Measurements from ENCODE around the gene CENPP.
"Not testable (repeated sequence)": the region's sequence is repeated elsewhere in the genome, so short reads cannot be mapped to it uniquely, and the experiment has no call there.

Gene CENPP

DNA sequence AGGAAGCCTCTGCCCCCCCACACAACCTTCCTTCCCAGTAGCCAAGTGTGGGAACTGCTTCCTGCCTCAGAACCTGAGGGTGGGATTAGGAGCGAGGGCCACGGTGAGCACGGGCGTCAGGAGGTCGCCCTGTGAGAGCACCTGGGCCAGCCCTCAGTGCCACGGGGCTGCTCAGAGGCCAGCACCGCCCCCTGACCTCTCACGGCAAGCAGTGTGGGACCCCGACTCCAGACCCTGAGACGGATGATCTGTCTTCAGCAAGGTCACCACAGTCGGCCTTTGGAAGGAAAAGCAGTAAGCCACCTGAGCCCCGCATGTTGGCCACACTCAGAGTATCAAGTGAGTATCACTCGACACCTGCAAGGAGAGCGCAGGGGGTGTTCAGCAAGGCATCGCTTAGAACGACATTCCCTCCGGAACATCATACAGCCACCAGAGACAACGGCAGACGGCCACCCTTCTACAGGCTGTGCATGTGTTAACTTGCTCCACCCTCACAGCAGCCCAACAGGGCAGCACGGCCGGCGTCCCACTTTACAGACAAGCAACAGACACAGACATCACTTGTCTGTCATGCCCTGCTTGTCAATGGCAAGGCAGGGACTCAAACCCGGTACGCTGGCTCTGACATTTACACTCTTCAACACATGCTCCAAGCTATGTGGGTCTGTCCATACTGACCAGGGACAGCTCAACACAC, 294.0 kb downstream of the CENPP start:
- DNase-seq, result no peak

DNA sequence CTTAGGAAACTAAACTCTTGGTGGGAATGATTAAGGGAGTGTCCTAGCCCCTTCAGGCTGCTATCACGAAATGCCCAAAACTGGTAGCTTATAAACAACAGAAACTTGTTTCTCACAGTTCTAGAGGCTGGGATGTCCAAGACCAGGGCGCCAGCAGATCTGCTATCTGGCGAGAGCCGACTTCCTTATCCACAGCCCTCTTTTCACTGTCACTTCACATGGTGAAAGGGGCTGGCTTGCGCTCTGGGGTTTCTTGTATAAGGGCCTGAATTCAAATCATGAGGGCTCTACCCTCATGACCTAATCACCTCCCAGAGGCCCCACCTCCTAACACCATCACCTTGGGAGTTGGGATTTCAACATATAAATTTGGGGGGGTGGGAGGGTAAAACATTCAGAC, 295.1 kb downstream of the CENPP start:
- DNase-seq, result no peak

DNA sequence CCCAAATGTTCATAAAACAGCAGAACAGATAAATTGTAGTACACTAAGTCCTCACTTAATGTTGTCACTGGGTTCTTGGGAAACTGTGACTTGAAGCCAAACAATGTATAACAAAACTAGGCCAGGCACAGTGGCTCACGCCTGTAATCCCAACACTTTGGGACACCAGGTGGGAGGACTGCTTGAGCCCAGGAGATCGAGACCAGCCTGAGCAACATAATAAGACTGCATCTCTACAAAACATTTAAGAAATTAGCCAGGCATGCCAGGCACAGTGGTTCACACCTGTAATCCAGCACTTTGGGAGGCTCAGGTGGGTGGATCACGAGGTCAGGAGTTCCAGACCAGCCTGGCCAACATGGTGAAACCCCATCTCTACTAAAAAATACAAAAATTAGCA, 298.2 kb downstream of the CENPP start:
- not testable (repeated sequence) for DNase-seq

DNA sequence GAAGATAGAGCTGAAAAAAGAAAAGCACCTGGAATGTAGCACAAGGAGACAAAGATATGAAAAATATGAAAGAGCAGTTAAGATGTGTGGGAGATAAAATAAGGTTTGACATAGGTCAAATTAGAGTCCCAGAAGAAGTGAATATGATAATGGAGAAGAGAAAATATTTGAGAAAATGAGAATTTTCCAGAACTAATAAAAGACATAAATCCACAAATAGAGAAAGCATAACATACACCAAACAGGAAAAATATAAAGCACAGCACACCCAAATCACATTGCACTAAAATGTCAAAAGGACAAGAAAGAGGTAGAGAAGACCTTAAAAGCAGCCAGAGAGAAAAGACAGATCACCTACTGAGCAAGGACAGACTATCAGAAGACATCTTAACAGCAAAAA, 300.7 kb downstream of the CENPP start:
- DNase-seq, result no peak

DNA sequence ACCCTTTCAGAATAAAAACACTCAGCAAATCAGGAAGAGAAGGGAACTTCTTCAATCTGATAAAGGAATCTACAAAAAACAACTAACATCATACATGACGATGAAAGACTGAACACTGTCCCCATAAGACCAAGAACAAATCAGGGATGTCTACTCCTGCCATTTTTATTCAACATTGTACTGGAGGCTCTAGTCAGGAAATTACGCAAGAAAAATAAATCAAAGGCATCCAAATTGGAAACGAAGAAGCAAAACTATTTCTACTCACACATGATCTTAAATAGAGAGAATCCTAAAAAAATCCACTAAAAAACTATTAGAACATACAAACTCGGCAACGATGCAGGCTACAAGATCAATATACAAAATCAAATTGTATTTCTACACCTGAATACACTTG, 301.9 kb downstream of the CENPP start:
- no peak for DNase-seq

DNA sequence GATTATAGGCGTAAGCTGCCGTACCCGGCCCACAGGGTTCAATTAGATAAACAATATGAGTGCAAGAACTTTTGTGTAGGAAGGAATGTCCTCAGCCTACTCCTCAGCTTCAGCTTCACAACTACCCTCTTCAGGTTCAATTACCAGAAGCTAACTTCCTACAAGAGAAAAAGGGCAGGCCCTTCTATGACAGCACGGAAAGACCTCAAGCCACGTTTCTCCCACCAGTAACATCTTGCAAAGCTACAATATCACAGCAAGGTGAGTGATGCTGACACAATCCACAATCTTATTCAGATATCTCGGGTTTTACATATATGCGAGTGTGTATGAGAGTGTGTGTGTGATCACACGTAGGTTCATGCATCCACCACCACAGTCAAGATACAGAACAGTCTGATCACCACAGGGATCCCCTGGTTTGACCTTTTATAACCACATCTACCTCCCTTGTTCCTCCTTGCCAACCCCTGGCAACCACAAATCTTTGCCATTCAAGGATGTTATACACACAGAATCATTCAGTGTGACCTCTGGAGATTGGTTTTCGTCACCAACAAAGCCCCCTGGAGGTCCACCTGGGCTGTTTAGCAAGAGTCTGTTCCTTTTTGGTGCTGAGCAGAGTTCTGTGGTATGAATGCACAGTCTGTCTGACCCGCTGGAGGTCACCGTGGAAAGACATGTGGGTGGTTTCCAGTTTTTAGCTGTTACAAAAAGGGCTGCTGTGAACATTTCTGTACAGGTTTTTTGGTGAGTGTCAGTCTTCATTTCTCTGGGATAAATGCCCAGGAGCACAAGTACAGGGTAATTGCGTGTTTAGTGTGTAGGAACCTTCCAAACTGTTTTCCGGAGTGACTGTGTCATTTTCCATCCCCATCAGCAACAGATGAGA, 305.9 kb downstream of the CENPP start:
- DNase-seq, result no peak

DNA sequence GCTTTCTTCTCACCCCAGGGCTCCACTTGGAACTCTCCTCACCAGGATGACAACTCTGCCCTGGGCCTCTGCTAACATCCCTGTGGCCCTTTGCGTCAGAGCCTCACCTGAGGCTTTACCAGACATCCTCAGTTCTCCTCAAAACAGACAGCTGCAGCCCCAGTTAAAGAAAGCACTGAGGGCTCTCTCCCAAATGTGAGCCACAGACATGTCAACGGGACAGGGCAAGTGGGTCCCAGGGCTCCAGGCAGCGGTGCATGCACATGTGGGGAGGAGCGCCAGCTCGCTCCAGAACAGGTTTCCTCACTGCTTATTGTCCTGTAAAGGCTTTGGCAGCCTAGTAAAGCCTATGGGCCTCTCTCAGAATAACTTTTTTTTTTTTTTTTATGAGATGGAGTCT, 306.9 kb downstream of the CENPP start:
- no peak for DNase-seq

DNA sequence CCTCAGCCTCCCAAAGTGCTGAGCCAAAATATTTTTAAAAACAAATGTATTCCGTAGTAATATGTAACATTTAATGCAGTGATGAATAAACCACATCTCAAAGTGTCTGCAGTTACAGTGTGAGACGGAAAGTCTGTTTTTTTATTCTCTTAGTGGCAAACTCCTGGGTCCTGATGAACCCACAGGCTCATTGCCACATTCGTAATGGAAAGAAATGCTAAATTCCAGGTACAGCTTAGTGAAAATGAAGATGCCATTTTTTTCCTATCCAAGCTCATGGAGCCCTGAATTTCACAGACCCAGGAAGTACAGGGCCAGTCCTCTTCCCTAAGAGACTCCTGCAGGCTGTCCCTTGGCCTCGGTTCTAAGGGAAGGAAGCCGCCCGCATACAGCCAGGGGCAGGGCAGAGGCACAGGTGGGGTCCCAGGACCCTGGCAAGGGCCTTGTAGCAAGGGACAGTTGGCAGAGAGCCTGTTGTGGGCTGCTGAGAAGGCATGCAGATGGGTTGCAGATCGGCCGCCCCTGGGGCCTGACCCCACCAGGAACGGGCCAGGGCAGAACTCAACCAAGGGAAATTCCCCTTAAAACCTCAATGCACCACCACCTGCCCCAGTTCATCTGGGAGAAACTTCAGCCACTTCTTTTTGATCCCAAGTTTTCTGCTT, 308.0 kb downstream of the CENPP start:
- DNase-seq, result no peak

DNA sequence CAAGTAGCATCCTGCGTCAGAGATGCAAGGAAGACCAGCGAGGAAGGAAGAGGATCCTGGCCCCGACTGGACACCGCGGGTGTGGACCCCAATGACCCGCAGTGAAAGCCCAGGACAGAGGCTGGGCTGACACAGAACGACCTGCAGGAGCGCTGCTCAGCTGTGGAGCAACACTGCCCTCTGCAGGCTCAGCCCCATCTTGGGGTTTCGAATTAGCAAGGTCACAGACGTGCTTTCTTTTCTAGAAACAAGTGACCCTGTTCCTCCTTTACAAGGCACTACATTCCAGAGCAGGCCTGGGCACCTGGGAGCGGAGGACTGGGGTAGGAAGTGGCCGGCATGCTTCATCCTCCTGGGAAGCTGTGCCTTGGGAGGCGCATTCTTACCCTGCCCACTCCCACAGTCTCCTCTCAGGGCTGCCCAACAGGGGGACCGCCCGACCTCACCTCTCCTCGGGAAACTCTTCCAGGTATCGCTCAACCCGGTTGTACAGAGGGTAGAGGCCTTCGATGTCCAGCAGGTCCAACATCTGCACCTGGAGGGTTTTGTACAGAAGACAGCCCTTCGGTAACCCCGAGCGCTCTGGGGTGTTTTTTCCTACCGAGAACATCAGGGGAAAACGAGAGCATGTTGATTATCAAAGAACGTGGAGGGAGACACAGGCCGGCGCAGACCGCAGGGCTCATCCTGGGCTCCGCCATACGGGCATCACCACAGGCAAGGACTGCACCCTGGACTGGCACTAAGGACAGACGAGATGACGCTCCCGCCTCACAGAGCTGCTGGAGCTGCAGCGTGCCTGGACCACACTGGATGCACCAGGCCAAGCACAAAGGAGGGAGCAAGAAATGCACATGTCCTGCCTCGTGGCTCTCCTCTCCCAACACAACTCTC, 309.2 kb downstream of the CENPP start:
- peak; percentile 41 for DNase-seq

DNA sequence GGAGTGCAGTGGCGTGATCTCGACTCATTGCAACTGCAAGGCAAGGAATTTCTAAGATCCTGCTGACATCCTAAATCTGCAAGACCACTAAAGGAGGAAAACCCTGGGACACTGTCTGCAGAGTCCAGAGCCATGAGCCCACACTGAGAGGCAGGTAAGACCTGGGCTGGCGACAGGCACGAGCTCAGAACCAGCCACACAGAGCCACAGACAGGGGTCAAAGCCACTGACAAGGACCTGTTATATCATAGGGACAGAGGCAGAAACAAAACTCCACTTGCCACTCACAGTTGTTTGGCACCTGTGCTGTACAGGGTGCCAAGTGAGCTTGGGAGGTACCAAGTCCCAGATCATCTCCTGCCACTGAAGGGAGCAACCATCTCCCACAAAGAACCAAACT, 310.0 kb downstream of the CENPP start:
- DNase-seq, result no peak

DNA sequence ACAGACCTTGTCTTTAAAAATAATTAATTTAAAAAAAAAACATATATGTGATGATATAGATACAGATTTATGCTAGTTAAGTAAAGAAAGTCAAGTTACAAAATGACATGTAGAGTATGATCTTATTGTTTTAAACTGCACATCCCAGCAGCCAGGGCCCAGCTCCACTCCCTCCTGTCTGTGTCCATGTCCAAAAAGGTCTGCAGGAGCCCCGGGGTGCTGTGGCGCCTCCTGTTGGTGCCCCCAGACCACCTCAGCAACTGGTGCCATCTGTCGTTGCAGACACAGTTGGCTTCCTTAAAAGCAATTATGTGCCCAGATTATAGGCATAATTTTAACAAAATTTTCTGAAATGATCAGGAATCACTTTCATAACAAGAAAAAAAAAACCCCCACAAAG, 310.9 kb downstream of the CENPP start:
- no peak for DNase-seq

DNA sequence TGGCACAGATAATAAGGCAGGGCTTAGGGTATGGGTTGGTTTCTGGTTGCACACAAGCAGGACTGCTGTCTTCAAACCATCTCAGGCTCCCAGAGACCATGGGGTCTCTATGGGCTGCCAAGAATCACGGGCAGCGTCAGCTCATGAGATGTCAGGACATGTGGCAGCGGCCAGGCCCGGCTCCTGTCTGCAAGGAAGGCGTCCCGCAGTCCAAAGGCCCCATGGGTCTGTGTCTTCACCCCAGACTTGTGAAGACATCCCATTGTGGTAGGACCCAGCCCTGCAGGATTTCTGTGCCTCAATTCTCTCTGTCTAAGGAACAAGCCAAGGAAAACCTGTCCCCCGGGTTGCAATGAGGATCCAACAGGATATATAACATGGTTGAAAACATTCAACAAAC, 311.6 kb downstream of the CENPP start:
- no peak for DNase-seq

DNA sequence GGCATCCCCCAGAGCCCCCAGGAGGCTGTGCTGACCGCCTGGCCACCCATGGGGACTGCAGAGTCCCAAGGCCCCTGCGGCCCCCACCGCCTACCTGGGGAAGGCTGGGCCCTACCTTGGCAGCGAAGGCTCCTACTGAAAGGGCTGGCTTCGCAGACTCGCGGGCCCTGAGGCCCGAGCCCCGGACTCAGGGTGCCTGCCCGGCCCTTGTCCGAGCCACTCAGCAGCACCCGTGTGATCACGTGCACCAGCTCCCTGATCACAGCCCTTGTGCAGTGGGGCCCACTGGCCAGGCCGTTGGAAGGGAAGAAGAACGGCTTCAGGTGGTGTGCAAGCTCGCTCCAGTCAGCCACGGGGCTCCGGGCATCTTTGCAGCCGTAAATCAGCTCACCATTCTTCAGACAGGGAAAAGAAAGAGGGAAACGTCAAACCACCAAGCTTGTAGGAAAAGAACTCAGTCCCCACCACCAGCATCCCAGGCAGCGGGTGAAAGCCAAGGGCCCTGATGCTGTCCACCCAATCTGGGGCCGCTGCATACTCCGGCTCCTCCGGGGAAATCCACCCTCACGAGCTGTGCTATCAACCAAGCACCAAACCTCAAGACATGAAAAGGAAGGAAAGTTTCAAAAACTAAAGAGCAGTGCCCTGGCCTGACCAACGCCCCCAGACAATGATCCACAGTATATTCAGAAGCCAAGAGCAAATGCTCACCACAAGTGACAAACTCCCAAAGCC, 312.3 kb downstream of the CENPP start:
- no peak for DNase-seq

DNA sequence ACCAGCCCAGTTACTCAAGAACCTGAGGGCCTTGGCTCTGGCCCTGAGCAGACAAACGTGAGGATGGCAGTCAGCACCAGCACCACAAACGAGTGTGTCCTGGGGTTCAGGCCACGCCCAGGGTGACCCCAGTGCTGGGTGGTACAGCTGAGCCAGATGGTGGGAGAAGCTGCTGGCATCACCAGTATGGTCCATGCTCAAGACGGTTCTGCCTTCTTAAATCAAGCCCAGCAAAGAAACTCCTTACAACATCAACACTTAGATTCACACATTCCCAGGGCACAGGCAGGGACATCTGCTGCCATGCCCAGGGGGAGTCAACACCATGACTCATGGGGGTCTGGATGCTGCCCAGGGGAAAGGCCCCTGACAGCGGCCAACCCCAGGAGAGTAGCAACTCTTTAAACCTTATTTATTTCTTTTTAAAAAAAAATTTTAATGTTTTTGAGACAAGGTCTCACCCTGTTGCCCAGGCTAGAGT, 312.9 kb downstream of the CENPP start:
- no peak for DNase-seq

DNA sequence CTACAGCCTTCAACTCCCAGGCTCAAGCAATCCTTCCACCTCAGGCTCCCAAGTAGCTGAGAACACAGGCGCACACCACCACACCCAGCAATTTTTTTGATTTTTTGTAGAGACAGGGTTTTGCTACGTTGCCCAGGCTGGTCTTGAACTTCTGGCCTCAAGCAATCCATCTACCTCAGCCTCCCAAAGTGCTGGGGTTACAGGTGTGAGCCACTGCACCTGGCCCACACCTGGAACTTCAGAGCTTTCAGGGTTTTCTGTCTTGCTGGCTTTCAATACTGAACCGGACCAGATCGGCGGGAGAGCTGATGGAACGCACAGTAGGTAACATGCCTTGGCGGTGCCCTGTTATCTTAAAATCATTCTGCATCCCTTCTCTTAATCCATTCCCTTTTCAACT, 313.4 kb downstream of the CENPP start:
- DNase-seq, result no peak

DNA sequence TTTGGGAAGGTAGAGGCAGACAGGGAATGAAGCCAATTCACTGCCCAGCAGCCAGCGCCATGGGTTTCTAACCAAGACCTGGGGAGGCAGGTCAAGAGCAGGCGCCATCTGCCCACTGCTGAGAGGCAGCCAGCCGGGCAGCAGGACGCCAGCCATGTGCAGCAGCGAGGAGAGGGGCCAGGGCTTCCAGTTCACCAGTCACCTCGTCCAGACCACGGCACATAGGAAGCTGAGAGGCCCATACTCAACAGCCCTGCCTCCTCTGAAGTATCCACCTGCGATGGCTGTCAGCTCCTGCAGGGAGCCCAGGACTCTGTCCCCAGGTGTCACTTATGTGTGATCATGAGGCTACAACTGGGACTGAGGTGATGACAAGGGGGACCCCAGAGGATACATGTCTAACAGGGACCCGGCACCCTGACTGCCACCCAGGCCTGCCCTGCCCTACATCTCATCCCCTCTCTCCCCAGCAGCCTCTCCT, 314.1 kb downstream of the CENPP start:
- DNase-seq, result no peak

DNA sequence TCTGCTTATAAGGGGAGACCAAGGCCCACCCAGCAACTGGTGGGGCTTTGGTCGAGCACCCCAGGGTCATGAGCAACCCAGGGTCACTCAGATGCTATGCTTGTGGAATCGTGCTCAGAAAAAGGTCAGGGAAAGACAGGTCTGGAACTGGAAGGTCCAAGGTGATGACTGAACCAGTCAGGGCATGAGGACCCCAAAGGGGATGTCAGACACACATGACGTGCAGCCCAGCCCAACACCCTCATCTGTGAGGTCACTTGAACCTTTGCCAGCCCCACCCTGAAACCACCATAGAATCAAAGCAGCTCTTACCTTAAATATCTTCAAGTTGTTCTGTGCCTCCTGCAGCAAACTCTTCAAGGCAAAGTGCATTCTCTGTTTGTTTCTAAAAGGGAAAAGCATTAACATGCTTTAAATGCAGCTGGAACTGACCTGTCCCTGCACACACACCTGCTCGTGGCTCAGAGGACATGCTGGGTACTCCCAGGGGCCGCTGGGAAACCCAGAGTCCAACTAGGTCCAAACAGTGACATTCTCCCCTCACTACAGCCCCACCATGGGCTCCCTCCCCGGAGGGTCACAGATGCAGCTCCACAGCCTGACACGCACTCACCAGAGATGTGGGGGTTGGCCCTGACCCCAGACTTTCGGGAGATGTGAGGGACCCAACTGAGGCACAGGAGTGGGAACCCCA, 314.8 kb downstream of the CENPP start:
- no peak for DNase-seq

DNA sequence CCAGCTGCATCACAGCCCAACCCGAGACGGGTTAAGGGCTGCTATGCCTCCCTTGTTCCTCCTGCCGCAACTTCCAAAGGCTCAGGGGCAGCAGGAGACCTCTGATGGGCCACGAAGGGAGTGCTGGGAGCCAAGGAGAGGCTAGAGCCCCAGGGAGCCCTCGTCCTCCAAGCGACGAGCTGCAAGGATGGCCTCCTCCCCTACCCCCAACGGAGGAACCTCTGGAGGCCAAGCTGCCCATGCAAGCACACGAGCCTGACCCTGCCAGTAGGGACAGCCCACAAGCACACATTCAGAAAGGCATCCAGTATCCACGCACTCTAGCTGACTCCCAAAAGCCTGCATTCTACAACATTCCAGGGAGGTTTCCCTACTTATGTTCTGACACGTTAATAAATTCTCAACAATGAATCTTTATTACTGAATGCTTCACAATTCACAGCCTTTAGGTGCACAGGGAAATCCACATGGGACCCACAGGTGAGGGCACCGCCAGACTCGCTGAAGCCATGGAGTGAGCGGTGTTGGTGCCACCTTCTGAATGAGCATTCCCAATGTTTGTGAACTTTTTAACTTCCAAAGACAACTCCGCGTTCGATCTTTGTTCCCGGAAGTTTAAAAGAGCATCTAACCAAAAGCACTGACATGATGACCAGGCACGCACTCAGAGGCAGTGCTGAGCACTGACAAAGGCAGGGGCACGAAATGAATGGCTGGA, 315.5 kb downstream of the CENPP start:
- DNase-seq, result no peak

DNA sequence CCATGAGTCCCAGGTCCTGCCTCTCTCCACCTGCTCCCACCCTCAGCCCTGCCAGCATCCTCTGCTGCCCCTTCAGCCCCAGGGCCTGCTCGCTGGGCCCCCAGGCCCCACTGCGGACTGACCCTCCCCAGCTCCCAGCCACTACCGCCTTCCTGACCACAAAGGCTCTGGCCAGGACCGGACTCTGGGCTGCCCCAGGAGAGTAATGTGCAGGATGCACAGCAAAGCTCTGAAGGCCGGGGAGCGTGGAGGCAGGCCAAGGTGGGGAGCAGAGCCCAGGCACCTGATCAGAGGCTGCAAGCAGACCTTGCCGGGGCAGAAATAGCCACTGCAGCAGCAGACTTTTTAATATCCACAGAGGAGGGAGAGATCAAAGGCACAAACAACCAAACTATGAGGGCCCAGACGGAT, 316.3 kb downstream of the CENPP start:
- no peak for DNase-seq

DNA sequence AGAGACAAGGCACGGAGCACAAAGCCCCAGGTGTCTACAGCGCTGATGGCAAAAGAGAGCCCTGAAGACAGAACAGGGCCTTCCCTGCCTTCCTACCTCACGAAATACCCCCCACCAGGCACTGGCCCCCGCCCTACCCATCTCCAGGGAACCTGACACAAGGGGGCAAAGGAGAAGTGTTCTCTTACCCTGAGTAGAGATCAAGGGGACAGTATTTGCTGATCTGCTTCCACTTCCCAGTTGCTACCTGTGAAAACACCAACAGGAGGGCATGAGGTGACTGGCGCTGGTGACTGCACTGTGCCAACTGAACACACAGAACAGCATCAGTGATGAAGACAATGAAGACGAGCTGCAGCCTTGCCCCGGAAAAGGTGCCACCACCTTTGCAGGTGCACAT, 316.8 kb downstream of the CENPP start:
- DNase-seq, result no peak

All from NCI-H2171 (cell line).